ENCODE data around the gene HIP1.
A peak's percentile ranks its signal among the peaks of the same experiment; 100 is the strongest.
"Not testable (repeated sequence)": the region's sequence is repeated elsewhere in the genome, so short reads cannot be mapped to it uniquely, and the experiment has no call there.

HIP1 gene

GRCh38 chr7:75739796-75740672, 1.3 kb upstream of the HIP1 start:
- no peak for DNase-seq (ENCODE audit: low spot score)

DNA sequence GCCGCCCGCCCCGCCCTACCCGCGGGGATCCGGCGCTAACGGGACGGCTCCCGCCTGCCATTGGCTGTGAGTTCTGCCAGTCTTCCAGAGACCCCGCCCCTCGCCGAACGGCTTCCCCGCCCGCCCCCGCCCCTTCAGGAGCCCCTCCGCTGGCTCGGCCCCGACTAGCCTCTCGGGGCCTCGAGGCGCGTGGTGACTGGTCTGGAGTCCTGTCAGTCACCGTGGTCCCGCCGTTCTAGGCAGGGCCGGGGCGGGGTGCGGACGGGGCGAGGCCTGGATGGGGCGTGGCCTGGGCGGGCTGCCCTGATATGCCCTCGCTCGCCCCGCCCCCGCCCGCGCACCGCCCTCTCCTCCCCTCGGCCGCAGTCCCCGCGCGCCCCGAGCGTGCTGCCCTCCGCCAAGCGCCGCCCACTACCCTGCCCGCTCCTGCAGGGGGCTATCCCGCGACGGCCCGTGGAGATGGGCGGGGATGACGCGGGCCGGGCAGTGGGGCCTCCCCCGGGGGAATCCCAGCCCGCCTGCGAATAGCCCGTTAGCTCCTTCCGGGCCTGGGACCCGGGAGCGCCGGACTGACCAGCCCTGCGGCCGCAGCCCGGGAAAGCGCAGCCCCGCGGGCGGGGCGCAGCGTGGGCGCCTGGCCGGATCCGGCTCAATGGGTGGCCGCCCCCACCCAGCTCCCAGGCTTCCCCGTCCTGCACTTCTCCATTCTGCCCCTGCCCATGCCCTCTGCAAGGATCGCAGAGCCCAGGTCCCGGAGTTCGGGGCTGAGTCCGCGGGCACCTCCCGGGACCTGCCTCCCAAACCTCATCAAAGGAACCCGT, 444 bp upstream of the HIP1 start:
- peak; percentile 100 for DNase-seq (ENCODE audit: low spot score)

DNA sequence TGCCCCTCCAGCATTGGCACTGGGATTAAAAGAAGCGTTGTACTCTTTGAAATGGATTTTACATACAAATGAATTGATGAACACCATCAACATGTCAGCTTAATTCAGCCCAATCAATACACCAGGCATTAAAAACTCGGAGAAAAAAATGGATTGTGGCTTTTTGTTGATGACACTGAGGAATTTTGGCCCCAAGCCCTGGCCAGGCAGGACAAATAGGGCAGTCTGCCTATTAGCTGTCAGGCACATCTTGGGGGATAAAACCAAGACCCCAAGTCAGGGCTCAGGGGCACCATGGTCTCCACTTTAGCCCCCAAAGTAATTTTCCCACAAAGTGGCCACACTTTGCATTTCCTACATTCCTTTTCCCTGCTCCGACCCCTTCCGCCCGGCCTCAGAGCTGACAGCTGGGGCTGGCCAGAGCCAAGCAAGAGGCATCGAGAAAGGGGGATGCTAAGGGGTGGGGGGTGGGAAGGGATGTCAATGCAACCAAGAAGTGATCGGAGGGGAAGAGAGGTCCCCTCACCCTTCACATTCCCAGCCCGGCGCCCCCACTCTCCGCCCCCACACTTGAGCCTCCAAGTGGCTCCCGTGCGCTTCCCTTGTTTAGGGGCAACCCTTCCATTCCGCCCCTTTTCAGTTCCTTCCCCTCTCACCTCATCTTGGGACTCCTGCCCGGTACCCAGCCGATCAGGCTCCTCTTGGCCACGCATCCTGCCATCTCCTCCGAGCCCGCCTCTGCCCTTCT, 711 bp downstream of the HIP1 start:
- no peak for DNase-seq (ENCODE audit: low spot score)

DNA sequence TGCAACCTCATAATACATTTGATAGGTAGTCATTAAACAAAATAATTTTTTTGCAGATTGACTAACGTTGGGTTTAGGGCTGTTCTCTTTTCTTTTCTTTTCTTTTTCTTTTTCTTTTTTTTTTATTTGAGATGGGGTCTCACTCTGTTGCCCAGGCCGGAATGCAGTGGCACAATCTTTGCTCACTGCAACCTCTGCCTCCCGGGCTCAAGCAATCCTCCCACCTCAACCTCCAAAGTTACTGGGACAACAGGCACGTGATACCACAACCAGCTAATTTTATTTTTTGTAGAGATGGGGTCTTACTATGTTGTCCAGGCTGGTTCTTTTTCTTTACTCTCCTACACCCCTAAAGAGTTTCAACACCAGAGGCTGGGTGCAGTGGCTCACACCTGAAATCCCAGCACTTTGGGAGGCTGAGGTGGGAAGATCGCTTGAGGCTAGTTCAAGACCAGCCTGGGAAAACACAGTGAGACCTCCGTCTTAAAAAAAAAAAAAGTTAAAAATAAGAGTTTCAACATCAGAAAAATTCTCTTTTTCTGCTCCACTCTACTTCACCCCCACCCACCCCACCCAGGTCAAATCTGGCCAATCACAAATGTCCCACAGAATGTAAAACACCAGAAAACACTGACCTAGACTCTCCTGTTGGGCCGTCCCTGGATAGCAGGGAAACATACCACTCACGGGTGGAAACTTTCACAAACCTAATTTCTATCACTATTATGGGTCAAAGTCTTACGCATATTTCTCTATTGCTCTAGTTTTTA, 3.0 kb downstream of the HIP1 start:
- no peak for DNase-seq (ENCODE audit: low spot score)

- no peak for DNase-seq (ENCODE audit: low spot score)
Measured at GRCh38 chr7:75734586-75735458, 3.9 kb downstream of the HIP1 start.

- no peak for DNase-seq (ENCODE audit: low spot score)
Measured at GRCh38 chr7:75732764-75733630, 5.7 kb downstream of the HIP1 start.

- no peak for DNase-seq (ENCODE audit: low spot score)
Measured at GRCh38 chr7:75732016-75732521, 6.7 kb downstream of the HIP1 start.

DNA sequence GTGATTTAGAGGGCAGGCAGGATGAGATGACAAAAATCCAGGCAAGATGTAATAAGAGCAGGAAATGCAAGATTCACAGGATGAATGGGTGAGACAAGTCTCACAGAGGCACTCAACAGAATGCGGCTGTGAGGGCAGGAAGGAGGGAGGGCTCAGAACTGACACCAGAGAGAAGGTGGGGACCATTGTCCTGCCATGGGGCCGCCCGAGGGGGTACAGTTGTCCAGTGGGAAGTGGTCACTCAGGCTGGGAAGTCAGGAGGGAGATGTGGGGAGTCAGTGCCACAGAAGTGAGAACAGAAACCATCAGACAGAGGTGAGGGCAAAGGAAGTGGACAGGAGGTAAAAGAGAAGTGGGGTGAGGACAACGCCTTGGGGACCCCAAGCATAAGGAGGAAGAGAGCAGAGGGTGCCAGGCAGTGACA, 8.9 kb downstream of the HIP1 start:
- no peak for DNase-seq (ENCODE audit: low spot score)

- peak; percentile 54 for DNase-seq (ENCODE audit: low spot score)
Measured at GRCh38 chr7:75727881-75728593, 10.7 kb downstream of the HIP1 start.

DNA sequence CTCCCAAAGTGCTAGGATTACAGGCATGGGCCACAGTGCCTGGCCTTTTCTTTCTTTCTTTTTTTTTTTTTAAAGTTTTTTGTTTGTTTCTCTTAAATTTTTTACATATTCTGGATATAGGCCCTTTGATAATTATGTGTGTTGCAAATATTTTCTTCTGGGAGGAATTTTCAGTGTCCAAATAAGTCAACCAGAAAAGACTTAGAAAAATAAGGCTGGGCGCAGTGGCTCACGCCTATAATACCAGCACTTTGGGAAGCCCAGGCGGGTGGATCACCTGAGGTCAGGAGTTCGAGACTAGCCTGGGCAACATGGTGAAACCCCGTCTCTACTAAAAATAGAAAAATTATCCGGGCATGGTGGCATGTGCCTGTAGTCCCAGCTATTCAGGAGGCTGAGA, 11.4 kb downstream of the HIP1 start:
- DNase-seq (ENCODE audit: low spot score) = not testable (repeated sequence)

- no peak for DNase-seq (ENCODE audit: low spot score)
Measured at GRCh38 chr7:75725306-75725705, 13.4 kb downstream of the HIP1 start.

DNA sequence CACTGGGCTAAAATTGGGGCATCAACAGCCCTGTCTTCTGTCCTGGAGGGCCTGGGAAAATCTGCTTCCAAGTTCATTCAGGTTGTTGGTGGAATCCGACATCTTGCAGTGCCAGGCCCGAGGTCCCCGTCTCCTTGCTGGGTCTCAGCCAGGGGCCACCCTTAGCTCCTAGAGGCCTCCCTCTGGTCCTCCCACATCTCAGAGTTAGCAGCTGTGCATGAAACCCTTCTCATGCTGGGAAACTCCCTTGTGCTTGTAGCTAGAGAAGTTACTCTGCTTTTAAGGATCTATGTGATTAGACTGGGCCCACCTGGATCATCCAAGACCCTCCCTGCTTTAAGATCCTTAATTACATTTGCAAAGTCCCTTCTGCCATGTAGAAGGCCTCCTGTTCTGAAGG, 15.3 kb downstream of the HIP1 start:
- no peak for DNase-seq (ENCODE audit: low spot score)

GRCh38 chr7:75722373-75722772, 16.4 kb downstream of the HIP1 start:
- no peak for DNase-seq (ENCODE audit: low spot score)

- not testable (repeated sequence) for DNase-seq (ENCODE audit: low spot score)
Measured at GRCh38 chr7:75721922-75722321, 16.8 kb downstream of the HIP1 start.

DNA sequence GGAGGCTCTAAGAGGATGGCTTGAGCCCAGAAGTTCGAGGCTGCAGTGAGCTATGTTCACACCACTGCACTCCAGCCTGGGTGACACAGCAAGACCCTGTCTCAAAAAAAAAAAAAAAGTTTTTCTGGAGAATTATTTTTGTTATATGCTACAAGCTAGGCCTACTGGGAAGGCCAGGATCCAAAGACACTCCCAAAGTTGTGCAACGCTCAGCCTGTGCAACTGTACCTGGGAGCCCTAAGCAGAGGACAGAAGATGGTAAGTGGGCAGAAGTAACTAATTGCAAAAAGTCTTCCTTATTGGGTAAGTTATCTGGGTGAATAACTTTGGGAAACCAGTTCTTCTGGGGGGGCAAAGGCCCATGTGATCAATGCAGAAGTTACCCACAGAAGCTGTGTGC, 17.3 kb downstream of the HIP1 start:
- DNase-seq (ENCODE audit: low spot score) = no peak

- no peak for DNase-seq (ENCODE audit: low spot score)
Measured at GRCh38 chr7:75719626-75720025, 19.1 kb downstream of the HIP1 start.

GRCh38 chr7:75718390-75719031, 20.2 kb downstream of the HIP1 start:
- no peak for DNase-seq (ENCODE audit: low spot score)

- not testable (repeated sequence) for DNase-seq (ENCODE audit: low spot score)
Measured at GRCh38 chr7:75717746-75718145, 21.0 kb downstream of the HIP1 start.
